ENCODE measurements around the gene KRT8. TPM values are rescaled to one million over a fixed set of nuclear protein-coding genes. Genes with fewer than 3 reads are reported as not detected.

The KRT8 gene
- total RNA-seq, 1 donor from 2014 or later, result 2,570 TPM

DNA sequence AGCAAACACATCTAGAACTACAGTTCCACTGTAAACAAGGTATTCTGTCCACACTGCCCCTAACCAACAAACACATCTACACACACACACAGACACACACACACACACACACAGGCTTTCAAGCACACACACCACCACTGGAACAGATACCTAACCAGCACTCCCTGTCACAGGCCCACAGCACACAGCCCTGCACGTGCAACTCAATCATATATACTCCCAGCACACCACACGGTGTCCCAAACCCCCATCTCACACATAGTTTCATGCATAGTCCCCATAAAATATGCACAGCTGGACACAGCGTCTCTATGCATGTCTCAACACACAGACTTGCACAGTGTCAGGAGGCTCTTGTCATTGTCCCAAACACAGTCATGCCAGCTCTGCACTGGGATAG is 27.6 kb downstream of the KRT8 start:
- Mint-ChIP-seq H3K9me3 (ENCODE audit: unreplicated experiment) (no peaks in the 10 kb centered on the region), H3K4me1 (ENCODE audit: low read depth, unreplicated experiment) (peaks cover 31% of the 10 kb centered on the region), H3K4me3 (ENCODE audit: unreplicated experiment) (no peak overlapping the region), H3K27ac (ENCODE audit: unreplicated experiment) (no peak overlapping the region), H3K27me3 (ENCODE audit: low read depth, unreplicated experiment) (peaks cover 4% of the 10 kb centered on the region), H3K36me3 (ENCODE audit: low read depth, unreplicated experiment) (no peaks in the 10 kb centered on the region)
- no peak for DNase-seq (ENCODE audit: low read depth)
- no peaks in the 10 kb centered on the region for H3K36me3 ChIP-seq (ENCODE audit: insufficient read depth, low read length)
- no peak overlapping the region for H3K4me3 ChIP-seq (ENCODE audit: insufficient read depth, low read depth, low read length)
- no peaks in the 10 kb centered on the region for H3K9me3 ChIP-seq (ENCODE audit: insufficient read depth, low read depth, low read length)
- H3K9ac ChIP-seq (ENCODE audit: low read length), result no peak overlapping the region
- no peak overlapping the region for H3K27ac ChIP-seq (ENCODE audit: low read depth, low read length)
- H4K20me1 ChIP-seq (ENCODE audit: insufficient read depth, low read length), result no peaks in the 10 kb centered on the region
- peaks cover 30% of the 10 kb centered on the region for H3K4me1 ChIP-seq (ENCODE audit: insufficient read depth, low read length)
- no peaks in the 10 kb centered on the region for H3K79me2 ChIP-seq (ENCODE audit: insufficient read depth, low read length)
- no peak overlapping the region for H3K4me2 ChIP-seq (ENCODE audit: low read length)
- no peak overlapping the region for H2AFZ ChIP-seq (ENCODE audit: low read depth, low read length)
- no peaks in the 10 kb centered on the region for H3K27me3 ChIP-seq (ENCODE audit: insufficient read depth, low read length)
- TF ChIP-seq, protein P1, sequence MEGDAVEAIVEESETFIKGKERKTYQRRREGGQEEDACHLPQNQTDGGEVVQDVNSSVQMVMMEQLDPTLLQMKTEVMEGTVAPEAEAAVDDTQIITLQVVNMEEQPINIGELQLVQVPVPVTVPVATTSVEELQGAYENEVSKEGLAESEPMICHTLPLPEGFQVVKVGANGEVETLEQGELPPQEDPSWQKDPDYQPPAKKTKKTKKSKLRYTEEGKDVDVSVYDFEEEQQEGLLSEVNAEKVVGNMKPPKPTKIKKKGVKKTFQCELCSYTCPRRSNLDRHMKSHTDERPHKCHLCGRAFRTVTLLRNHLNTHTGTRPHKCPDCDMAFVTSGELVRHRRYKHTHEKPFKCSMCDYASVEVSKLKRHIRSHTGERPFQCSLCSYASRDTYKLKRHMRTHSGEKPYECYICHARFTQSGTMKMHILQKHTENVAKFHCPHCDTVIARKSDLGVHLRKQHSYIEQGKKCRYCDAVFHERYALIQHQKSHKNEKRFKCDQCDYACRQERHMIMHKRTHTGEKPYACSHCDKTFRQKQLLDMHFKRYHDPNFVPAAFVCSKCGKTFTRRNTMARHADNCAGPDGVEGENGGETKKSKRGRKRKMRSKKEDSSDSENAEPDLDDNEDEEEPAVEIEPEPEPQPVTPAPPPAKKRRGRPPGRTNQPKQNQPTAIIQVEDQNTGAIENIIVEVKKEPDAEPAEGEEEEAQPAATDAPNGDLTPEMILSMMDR (IDR thresholded peaks at IDR 0.05; ENCODE audit: insufficient read depth, low read depth, low read length), result no peak
- no peak for TF ChIP-seq EZH2 (IDR thresholded peaks at IDR 0.05; ENCODE audit: insufficient read depth, low read length)
- no peak for FAIRE-seq

DNA sequence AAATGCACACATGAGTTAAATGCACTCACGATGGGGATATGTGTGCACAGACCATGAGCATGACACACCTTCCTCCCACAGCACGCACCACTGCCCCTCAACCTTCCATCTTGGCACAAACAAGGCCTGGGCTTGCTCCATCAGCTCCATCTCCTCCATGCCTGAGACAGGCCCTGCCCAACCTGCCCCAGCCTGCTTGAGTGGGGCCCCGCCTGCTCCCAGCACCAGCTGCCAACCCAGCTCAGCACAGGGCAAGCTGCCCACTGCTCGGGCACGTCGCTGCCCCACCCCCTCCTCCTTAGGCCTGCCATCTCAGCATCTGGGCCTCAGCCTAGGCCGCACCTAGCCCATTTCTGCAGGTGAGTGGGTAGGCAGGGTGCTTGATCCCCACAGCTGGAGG is 28.5 kb downstream of the KRT8 start:
- H3K27me3 ChIP-seq (ENCODE audit: insufficient read depth, low read length), result no peaks in the 10 kb centered on the region
- FAIRE-seq (no peak), DNase-seq (ENCODE audit: low read depth) (no peak)
- no peak overlapping the region for H3K27ac ChIP-seq (ENCODE audit: low read depth, low read length)
- H3K27ac Mint-ChIP-seq (ENCODE audit: unreplicated experiment), result no peak overlapping the region
- no peaks in the 10 kb centered on the region for H3K9me3 ChIP-seq (ENCODE audit: insufficient read depth, low read depth, low read length)
- H3K9me3 Mint-ChIP-seq (ENCODE audit: unreplicated experiment), result no peaks in the 10 kb centered on the region
- H3K4me2 ChIP-seq (ENCODE audit: low read length), result no peak overlapping the region
- H4K20me1 ChIP-seq (ENCODE audit: insufficient read depth, low read length), result no peaks in the 10 kb centered on the region
- no peak overlapping the region for H3K4me3 ChIP-seq (ENCODE audit: insufficient read depth, low read depth, low read length)
- H3K4me3 Mint-ChIP-seq (ENCODE audit: unreplicated experiment), result no peak overlapping the region
- no peaks in the 10 kb centered on the region for H3K79me2 ChIP-seq (ENCODE audit: insufficient read depth, low read length)
- H2AFZ ChIP-seq (ENCODE audit: low read depth, low read length), result no peak overlapping the region
- no peaks in the 10 kb centered on the region for H3K36me3 Mint-ChIP-seq (ENCODE audit: low read depth, unreplicated experiment)
- H3K4me1 ChIP-seq (ENCODE audit: insufficient read depth, low read length), result peaks cover 38% of the 10 kb centered on the region
- H3K4me1 Mint-ChIP-seq (ENCODE audit: low read depth, unreplicated experiment), result peaks cover 39% of the 10 kb centered on the region
- no peak for TF ChIP-seq EZH2 (IDR thresholded peaks at IDR 0.05; ENCODE audit: insufficient read depth, low read length)
- TF ChIP-seq, protein P1 (IDR thresholded peaks at IDR 0.05; ENCODE audit: insufficient read depth, low read depth, low read length), result no peak
- H3K9ac ChIP-seq (ENCODE audit: low read length), result no peak overlapping the region
- H3K36me3 ChIP-seq (ENCODE audit: insufficient read depth, low read length), result no peaks in the 10 kb centered on the region
- peaks cover 4% of the 10 kb centered on the region for H3K27me3 Mint-ChIP-seq (ENCODE audit: low read depth, unreplicated experiment)

DNA sequence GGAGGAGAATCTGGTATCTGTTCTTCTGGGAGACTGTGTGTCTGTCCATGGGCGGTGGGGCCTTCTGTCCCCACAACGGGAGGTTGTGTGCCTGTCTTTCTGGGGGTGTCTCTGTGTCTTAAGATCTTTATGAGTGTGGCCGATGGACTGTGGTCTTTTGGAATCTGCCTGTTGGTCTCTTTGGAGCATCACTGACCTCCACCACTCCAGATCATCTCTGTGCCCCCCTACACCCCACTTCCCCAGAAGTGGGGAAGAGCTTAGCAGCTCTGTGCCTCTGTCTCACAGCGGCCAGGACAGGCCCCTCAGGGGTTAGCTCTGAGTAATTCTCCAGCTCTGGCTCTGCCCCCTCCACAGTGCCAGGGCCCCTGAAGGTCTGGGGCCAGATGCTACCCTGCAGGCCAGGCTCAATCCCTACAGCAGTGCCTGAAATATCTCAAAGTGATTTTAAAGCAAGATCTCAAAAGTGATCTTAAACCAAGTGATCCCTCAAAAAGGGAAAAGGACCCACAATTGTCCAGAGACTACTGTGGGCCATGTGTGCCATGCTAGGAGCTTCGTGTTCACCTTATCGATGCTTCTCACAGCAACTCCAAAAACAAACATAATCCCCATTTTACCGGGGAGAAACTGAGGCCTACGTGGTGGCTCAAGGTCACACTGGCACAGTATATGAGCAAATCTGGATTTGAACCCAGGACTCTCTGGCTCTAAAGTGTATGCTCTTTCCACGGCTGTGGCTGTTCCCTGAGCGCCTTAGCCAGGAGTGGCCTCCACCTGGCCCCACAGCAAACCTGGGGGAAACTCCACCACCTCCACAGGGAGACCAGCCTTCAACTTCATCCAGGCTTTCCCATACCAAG is 30.1 kb downstream of the KRT8 start:
- peak overlapping the region; percentile 88 for H3K4me2 ChIP-seq (ENCODE audit: low read length)
- no peak for TF ChIP-seq EZH2 (IDR thresholded peaks at IDR 0.05; ENCODE audit: insufficient read depth, low read length)
- TF ChIP-seq, protein P1 (IDR thresholded peaks at IDR 0.05; ENCODE audit: insufficient read depth, low read depth, low read length), result no peak
- H3K27me3 Mint-ChIP-seq (ENCODE audit: low read depth, unreplicated experiment), result no peaks in the 10 kb centered on the region
- no peak overlapping the region for H3K4me3 ChIP-seq (ENCODE audit: insufficient read depth, low read depth, low read length)
- no peak for FAIRE-seq
- no peak overlapping the region for H3K4me3 Mint-ChIP-seq (ENCODE audit: unreplicated experiment)
- peak overlapping the region; percentile 93 for H3K27ac ChIP-seq (ENCODE audit: low read depth, low read length)
- peak overlapping the region; percentile 83 for H3K9ac ChIP-seq (ENCODE audit: low read length)
- no peaks in the 10 kb centered on the region for H3K9me3 Mint-ChIP-seq (ENCODE audit: unreplicated experiment)
- peaks cover 51% of the 10 kb centered on the region for H3K4me1 ChIP-seq (ENCODE audit: insufficient read depth, low read length)
- no peaks in the 10 kb centered on the region for H4K20me1 ChIP-seq (ENCODE audit: insufficient read depth, low read length)
- no peaks in the 10 kb centered on the region for H3K36me3 Mint-ChIP-seq (ENCODE audit: low read depth, unreplicated experiment)
- H3K27ac Mint-ChIP-seq (ENCODE audit: unreplicated experiment), result peak overlapping the region; percentile 92
- DNase-seq (ENCODE audit: low read depth), result peak; percentile 12
- H3K9me3 ChIP-seq (ENCODE audit: insufficient read depth, low read depth, low read length), result no peaks in the 10 kb centered on the region
- H3K4me1 Mint-ChIP-seq (ENCODE audit: low read depth, unreplicated experiment), result peaks cover 45% of the 10 kb centered on the region
- no peaks in the 10 kb centered on the region for H3K79me2 ChIP-seq (ENCODE audit: insufficient read depth, low read length)
- H2AFZ ChIP-seq (ENCODE audit: low read depth, low read length), result peak overlapping the region; percentile 44
- H3K27me3 ChIP-seq (ENCODE audit: insufficient read depth, low read length), result no peaks in the 10 kb centered on the region
- H3K36me3 ChIP-seq (ENCODE audit: insufficient read depth, low read length), result no peaks in the 10 kb centered on the region
